ENCODE results near the gene ORAI2.

DNA sequence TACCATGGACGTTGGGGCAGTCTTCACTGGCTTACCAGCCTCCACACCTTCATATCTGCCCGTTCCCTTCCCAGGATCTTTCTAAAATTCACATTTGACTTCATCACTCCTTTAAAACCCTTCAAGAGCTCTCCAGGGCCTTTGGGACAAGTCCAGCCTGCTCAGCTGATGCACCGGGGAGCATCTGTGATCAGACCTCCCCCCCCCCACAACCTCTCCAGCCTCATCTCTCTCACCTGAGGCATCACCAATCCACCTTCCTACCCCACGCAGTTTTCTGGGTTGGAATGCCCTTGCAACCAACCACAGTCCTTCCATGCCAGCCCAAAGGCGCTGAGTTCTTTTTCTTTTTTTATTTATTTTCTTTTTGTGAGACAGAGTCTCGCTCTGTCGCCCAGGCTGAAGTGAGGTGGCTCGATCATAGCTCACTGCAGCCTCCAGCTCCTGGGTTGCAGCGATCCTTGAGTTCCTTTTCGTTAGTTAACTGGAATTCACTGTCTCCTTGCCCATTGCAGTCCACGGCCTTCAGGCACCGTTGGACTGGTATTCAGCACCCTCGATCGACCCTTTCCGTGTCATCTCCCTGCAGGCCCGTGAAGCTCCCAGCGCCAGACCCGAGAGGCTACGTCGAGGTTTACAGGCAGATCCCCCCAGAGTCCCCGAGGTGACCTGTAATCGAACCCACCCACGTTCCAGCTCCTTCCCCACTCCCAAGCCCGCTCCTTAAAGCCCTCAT lies 30.6 kb downstream of the ORAI2 start:
- TF ChIP-seq, protein P1, sequence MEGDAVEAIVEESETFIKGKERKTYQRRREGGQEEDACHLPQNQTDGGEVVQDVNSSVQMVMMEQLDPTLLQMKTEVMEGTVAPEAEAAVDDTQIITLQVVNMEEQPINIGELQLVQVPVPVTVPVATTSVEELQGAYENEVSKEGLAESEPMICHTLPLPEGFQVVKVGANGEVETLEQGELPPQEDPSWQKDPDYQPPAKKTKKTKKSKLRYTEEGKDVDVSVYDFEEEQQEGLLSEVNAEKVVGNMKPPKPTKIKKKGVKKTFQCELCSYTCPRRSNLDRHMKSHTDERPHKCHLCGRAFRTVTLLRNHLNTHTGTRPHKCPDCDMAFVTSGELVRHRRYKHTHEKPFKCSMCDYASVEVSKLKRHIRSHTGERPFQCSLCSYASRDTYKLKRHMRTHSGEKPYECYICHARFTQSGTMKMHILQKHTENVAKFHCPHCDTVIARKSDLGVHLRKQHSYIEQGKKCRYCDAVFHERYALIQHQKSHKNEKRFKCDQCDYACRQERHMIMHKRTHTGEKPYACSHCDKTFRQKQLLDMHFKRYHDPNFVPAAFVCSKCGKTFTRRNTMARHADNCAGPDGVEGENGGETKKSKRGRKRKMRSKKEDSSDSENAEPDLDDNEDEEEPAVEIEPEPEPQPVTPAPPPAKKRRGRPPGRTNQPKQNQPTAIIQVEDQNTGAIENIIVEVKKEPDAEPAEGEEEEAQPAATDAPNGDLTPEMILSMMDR (IDR thresholded peaks at IDR 0.05; ENCODE audit: low read length): no peak
- no peak for TF ChIP-seq EZH2 (IDR thresholded peaks at IDR 0.05; ENCODE audit: borderline replicate concordance, low read length)

Measured in OCI-LY1 (cell line).